AG09309 (cell line): ENCODE results near the gene SLCO1A2.

Source experiments
- DNase-seq: peaks from one replicate; pipeline ENCODE4 v3.0.0-alpha.2; 2010; ENCODE audit warnings: low read depth
- H3K4me3 ChIP-seq: 2 replicates; pipeline ENCODE4 v1.5.1; 2011; ENCODE audit warnings: mild to moderate bottlenecking, low read depth, low read length, moderate library complexity; ENCODE audit not compliant: control insufficient read depth
- CTCF ChIP-seq: IDR thresholded peaks from 2 replicates; pipeline ENCODE4 v1.5.1; 2011; ENCODE audit warnings: mild to moderate bottlenecking, low read depth, low read length, inconsistent platforms; ENCODE audit not compliant: insufficient read depth, control insufficient read depth; ENCODE audit errors: missing control alignments

Gene SLCO1A2

GRCh38 chr12:21223930-21224329, 110.8 kb downstream of the SLCO1A2 start:
- no peak for DNase-seq
- H3K4me3 ChIP-seq: no peak overlapping the region
- no peak for TF ChIP-seq CTCF

- no peak for DNase-seq
- TF ChIP-seq CTCF: no peak
- no peak overlapping the region for H3K4me3 ChIP-seq
Observed at GRCh38 chr12:21221778-21222177, 112.9 kb downstream of the SLCO1A2 start.

GRCh38 chr12:21221072-21221471, 113.6 kb downstream of the SLCO1A2 start:
- DNase-seq: no peak
- no peak for TF ChIP-seq CTCF
- H3K4me3 ChIP-seq: no peak overlapping the region

- DNase-seq: no peak
- TF ChIP-seq CTCF: no peak
- no peak overlapping the region for H3K4me3 ChIP-seq
Observed at GRCh38 chr12:21220266-21220665, 114.5 kb downstream of the SLCO1A2 start.

GRCh38 chr12:21219206-21219605, 115.5 kb downstream of the SLCO1A2 start:
- no peak for DNase-seq
- H3K4me3 ChIP-seq: no peak overlapping the region
- TF ChIP-seq CTCF: no peak
